Skeletal muscle satellite cell (primary cell): Measurements from ENCODE around the gene PLEK.
"Not testable (repeated sequence)": the region's sequence is repeated elsewhere in the genome, so short reads cannot be mapped to it uniquely, and the experiment has no call there.

Experiments
- H3K27me3 ChIP-seq: 2 replicates; pipeline ENCODE4 v1.7.0; 2013; ENCODE audit warnings: low read length; ENCODE audit not compliant: control insufficient read depth, insufficient read depth
- H3K36me3 ChIP-seq: 2 replicates; pipeline ENCODE4 v1.7.0; 2013; ENCODE audit warnings: mild to moderate bottlenecking, control low read depth, low read length; ENCODE audit not compliant: insufficient read depth
- H3K4me1 ChIP-seq: 2 replicates; pipeline ENCODE4 v1.7.0; 2013; ENCODE audit warnings: low read length; ENCODE audit not compliant: control insufficient read depth, insufficient read depth
- H3K4me2 ChIP-seq: 2 replicates; pipeline ENCODE4 v1.7.0; 2013; ENCODE audit warnings: mild to moderate bottlenecking, low read length
- H3K4me3 ChIP-seq: 2 replicates; pipeline ENCODE4 v1.7.0; 2013; ENCODE audit warnings: low read length
- H3K9ac ChIP-seq: 2 replicates; pipeline ENCODE4 v1.7.0; 2013; ENCODE audit warnings: mild to moderate bottlenecking, low read depth, low read length, moderate library complexity
- H3K9me3 ChIP-seq: replicated peaks from 2 replicates; pipeline ENCODE4 v1.7.0; 2013; ENCODE audit warnings: mild to moderate bottlenecking, control low read depth, low read length

Gene PLEK

GRCh38 chr2:68386365-68386764 lies 21.3 kb downstream of the PLEK start:
- Histone ChIP-seq H3K4me3 (no peak overlapping the region), H3K36me3 (no peaks in the 10 kb centered on the region), H3K4me2 (no peak overlapping the region), H3K4me1 (no peaks in the 10 kb centered on the region), H3K9me3 (no peaks in the 10 kb centered on the region), H3K27me3 (peaks cover 57% of the 10 kb centered on the region), H3K9ac (no peak overlapping the region)

GRCh38 chr2:68387408-68388350 lies 22.6 kb downstream of the PLEK start:
- no peak overlapping the region for H3K4me2 ChIP-seq
- peaks cover 54% of the 10 kb centered on the region for H3K27me3 ChIP-seq
- H3K9me3 ChIP-seq, result no peaks in the 10 kb centered on the region
- H3K36me3 ChIP-seq, result no peaks in the 10 kb centered on the region
- H3K4me1 ChIP-seq, result no peaks in the 10 kb centered on the region
- H3K9ac ChIP-seq, result no peak overlapping the region
- no peak overlapping the region for H3K4me3 ChIP-seq

GRCh38 chr2:68388358-68388757 lies 23.3 kb downstream of the PLEK start:
- Histone ChIP-seq H3K27me3 (peaks cover 57% of the 10 kb centered on the region), H3K9me3 (no peaks in the 10 kb centered on the region), H3K4me2 (no peak overlapping the region), H3K9ac (no peak overlapping the region), H3K4me1 (no peaks in the 10 kb centered on the region), H3K4me3 (no peak overlapping the region), H3K36me3 (no peaks in the 10 kb centered on the region)

GRCh38 chr2:68388772-68389171 lies 23.7 kb downstream of the PLEK start:
- Histone ChIP-seq H3K27me3 (peaks cover 57% of the 10 kb centered on the region), H3K4me2 (no peak overlapping the region), H3K36me3 (no peaks in the 10 kb centered on the region), H3K4me1 (no peaks in the 10 kb centered on the region), H3K9me3 (no peaks in the 10 kb centered on the region), H3K4me3 (no peak overlapping the region), H3K9ac (no peak overlapping the region)

GRCh38 chr2:68390114-68390513 lies 25.0 kb downstream of the PLEK start:
- H3K4me3 ChIP-seq, result no peak overlapping the region
- no peaks in the 10 kb centered on the region for H3K36me3 ChIP-seq
- H3K4me1 ChIP-seq, result no peaks in the 10 kb centered on the region

GRCh38 chr2:68390586-68390985 lies 25.5 kb downstream of the PLEK start:
- Histone ChIP-seq H3K9me3 (no peaks in the 10 kb centered on the region), H3K36me3 (no peaks in the 10 kb centered on the region), H3K4me2 (no peak overlapping the region), H3K4me1 (no peaks in the 10 kb centered on the region), H3K9ac (no peak overlapping the region), H3K4me3 (no peak overlapping the region), H3K27me3 (peaks cover 65% of the 10 kb centered on the region)

More at GRCh38 chr2:68390114-68390513, 25.0 kb downstream of the PLEK start:
- Histone ChIP-seq H3K27me3 (peaks cover 64% of the 10 kb centered on the region), H3K9me3 (no peaks in the 10 kb centered on the region), H3K9ac (no peak overlapping the region), H3K4me2 (no peak overlapping the region)

GRCh38 chr2:68391099-68391498 lies 26.0 kb downstream of the PLEK start:
- Histone ChIP-seq H3K4me2 (no peak overlapping the region), H3K9me3 (no peaks in the 10 kb centered on the region), H3K27me3 (peaks cover 70% of the 10 kb centered on the region), H3K4me1 (no peaks in the 10 kb centered on the region), H3K4me3 (no peak overlapping the region), H3K9ac (no peak overlapping the region), H3K36me3 (no peaks in the 10 kb centered on the region)

- H3K4me3 ChIP-seq, result no peak overlapping the region
- no peak overlapping the region for H3K4me2 ChIP-seq
- no peak overlapping the region for H3K9ac ChIP-seq
- H3K27me3 ChIP-seq, result peaks cover 78% of the 10 kb centered on the region
- H3K36me3 ChIP-seq, result no peaks in the 10 kb centered on the region
- no peaks in the 10 kb centered on the region for H3K4me1 ChIP-seq
- no peaks in the 10 kb centered on the region for H3K9me3 ChIP-seq
Observed at GRCh38 chr2:68391869-68392268, 26.8 kb downstream of the PLEK start.

GRCh38 chr2:68396093-68396492 lies 31.0 kb downstream of the PLEK start:
- H3K9me3 ChIP-seq, result no peaks in the 10 kb centered on the region
- H3K9ac ChIP-seq, result no peak overlapping the region
- H3K36me3 ChIP-seq, result no peaks in the 10 kb centered on the region
- H3K4me2 ChIP-seq, result no peak overlapping the region
- no peaks in the 10 kb centered on the region for H3K4me1 ChIP-seq
- H3K27me3 ChIP-seq, result peaks cover 51% of the 10 kb centered on the region
- no peak overlapping the region for H3K4me3 ChIP-seq

GRCh38 chr2:68397704-68398263 lies 32.7 kb downstream of the PLEK start:
- peaks cover 38% of the 10 kb centered on the region for H3K27me3 ChIP-seq
- H3K4me2 ChIP-seq, H3K9me3 ChIP-seq, H3K36me3 ChIP-seq, H3K9ac ChIP-seq, H3K4me3 ChIP-seq, H3K4me1 ChIP-seq: not testable (repeated sequence)

GRCh38 chr2:68403199-68403644 lies 38.1 kb downstream of the PLEK start:
- Histone ChIP-seq H3K4me3 (no peak overlapping the region), H3K4me2 (no peak overlapping the region), H3K9ac (no peak overlapping the region), H3K9me3 (no peaks in the 10 kb centered on the region), H3K4me1 (no peaks in the 10 kb centered on the region), H3K27me3 (peaks cover 30% of the 10 kb centered on the region), H3K36me3 (no peaks in the 10 kb centered on the region)

GRCh38 chr2:68404164-68404563 lies 39.1 kb downstream of the PLEK start:
- no peak overlapping the region for H3K4me2 ChIP-seq
- H3K9ac ChIP-seq, result no peak overlapping the region
- H3K9me3 ChIP-seq, result no peaks in the 10 kb centered on the region
- peaks cover 30% of the 10 kb centered on the region for H3K27me3 ChIP-seq
- no peaks in the 10 kb centered on the region for H3K4me1 ChIP-seq
- H3K4me3 ChIP-seq, result no peak overlapping the region
- H3K36me3 ChIP-seq, result no peaks in the 10 kb centered on the region
